ENCODE measurements around the gene CYB5R3.

DNA sequence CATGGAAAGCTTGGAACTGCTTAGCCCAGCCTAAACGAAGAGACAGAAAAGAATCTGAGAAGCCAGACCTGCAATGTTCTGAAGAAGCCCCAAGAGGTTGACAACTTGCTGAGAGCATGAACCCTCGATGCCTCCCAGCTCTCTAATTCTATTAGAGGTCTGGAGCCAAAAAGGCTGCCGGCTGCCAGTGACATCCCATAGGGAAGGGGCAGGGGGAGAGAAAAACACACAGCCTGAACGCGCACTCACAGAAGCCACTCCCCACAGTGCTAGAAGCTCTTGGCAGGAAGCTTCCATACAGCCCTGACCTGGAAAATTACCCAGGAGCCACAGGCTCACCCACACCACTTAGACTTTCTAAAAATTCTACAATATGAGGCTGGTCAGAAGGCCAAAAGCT is 52.9 kb downstream of the CYB5R3 start:
- TF ChIP-seq, protein P1, sequence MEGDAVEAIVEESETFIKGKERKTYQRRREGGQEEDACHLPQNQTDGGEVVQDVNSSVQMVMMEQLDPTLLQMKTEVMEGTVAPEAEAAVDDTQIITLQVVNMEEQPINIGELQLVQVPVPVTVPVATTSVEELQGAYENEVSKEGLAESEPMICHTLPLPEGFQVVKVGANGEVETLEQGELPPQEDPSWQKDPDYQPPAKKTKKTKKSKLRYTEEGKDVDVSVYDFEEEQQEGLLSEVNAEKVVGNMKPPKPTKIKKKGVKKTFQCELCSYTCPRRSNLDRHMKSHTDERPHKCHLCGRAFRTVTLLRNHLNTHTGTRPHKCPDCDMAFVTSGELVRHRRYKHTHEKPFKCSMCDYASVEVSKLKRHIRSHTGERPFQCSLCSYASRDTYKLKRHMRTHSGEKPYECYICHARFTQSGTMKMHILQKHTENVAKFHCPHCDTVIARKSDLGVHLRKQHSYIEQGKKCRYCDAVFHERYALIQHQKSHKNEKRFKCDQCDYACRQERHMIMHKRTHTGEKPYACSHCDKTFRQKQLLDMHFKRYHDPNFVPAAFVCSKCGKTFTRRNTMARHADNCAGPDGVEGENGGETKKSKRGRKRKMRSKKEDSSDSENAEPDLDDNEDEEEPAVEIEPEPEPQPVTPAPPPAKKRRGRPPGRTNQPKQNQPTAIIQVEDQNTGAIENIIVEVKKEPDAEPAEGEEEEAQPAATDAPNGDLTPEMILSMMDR (IDR thresholded peaks at IDR 0.05) = no peak
- TF ChIP-seq POLR2AphosphoS5 (IDR thresholded peaks at IDR 0.05) = no peak
- TF ChIP-seq EP300 (IDR thresholded peaks at IDR 0.05; ENCODE audit: low read depth) = no peak
